K562 (cell line): Measurements from ENCODE around the gene IL1RAPL2. TPM values are rescaled to one million over a fixed set of nuclear protein-coding genes. Genes with fewer than 3 reads are reported as not detected.
"Not testable (repeated sequence)": the region's sequence is repeated elsewhere in the genome, so short reads cannot be mapped to it uniquely, and the experiment has no call there.

Experiments used
- ATAC-seq: fragments of 200-7000 bp; cut with Tn5 transposase; 3 replicates; pipeline ENCODE4 v1.9.1; 2020; ENCODE audit warnings: moderate library complexity
- BruUV-seq: library from RNA; stranded (reverse); fragments of 400-500 nt; replicated peaks from 2 replicates; lab custom pipeline; 2021; lab: Mats Ljungman, UMichigan
- CTCF ChIA-PET: fragments of 300-600 bp; formaldehyde crosslinking; extraction: SDS; loops from one replicate; lab custom pipeline; 2021; ENCODE audit warnings: low intra/inter-chr PET ratio; lab: Yijun Ruan, JAX
- POLR2A ChIA-PET: fragments of 300-600, 350-650 bp; sonication (Branson Sonifier 250); formaldehyde crosslinking; extraction: SDS; loops from one replicate; lab custom pipeline; 2021; ENCODE audit warnings: antibody characterized with exemption, inconsistent platforms; lab: Yijun Ruan, JAX
- DNase-seq, 4 experiments: peaks; one replicate each; pipeline versions ENCODE4 v3.0.0 to v3.0.0-alpha.2; 2011 to 2018; ENCODE audit warnings: low spot score in 3 of 4, mixed read lengths in 3 of 4; ENCODE audit errors: extremely low read depth in 1 of 4
- FAIRE-seq: peaks from 2 replicates; lab custom pipeline; 2011; peaks lifted over from hg19 to GRCh38; lab: Jason Lieb, UNC
- H2AFZ ChIP-seq: 2 replicates; pipeline ENCODE4 v1.6.0; 2011; ENCODE audit warnings: low read depth, low read length, control low read depth, inconsistent platforms
- H3K27ac ChIP-seq: fragments of 200-600 bp; 3 replicates; pipeline ENCODE4 v1.8.0; 2011; ENCODE audit warnings: low read depth, mild to moderate bottlenecking, control low read depth, inconsistent platforms, low read length, moderate library complexity, mixed read lengths; ENCODE audit errors: extremely low read depth
- H3K27me3 ChIP-seq, 2 experiments: fragments of 300-600 bp in 1 of 2; 2 replicates in 1 of 2; 3 replicates in 1 of 2; pipeline versions ENCODE4 v1.6.0 to v1.8.0; 2011; ENCODE audit warnings: inconsistent platforms in 2 of 2, low read length in 2 of 2, mild to moderate bottlenecking in 1 of 2, mixed read lengths in 1 of 2, moderate library complexity in 1 of 2; ENCODE audit not compliant: control insufficient read depth in 2 of 2, insufficient read depth in 2 of 2
- H3K36me3 ChIP-seq: fragments of 300-600 bp; 3 replicates; pipeline ENCODE4 v1.8.0; 2011; ENCODE audit warnings: mild to moderate bottlenecking, low read length, inconsistent platforms; ENCODE audit not compliant: control insufficient read depth, insufficient read depth
- H3K4me1 ChIP-seq, 2 experiments: fragments of 200-600 bp in 1 of 2; replicated peaks in 1 of 2; 2 replicates in 1 of 2; 3 replicates in 1 of 2; pipeline versions ENCODE4 v1.5.1 to v1.8.0; 2011; ENCODE audit warnings: inconsistent platforms in 2 of 2, low read length in 2 of 2, mild to moderate bottlenecking in 1 of 2, mixed read lengths in 1 of 2, moderate library complexity in 1 of 2; ENCODE audit not compliant: control insufficient read depth in 2 of 2, insufficient read depth in 2 of 2
- H3K4me2 ChIP-seq: 2 replicates; pipeline ENCODE4 v1.6.1; 2011; ENCODE audit warnings: low read length, control low read depth, inconsistent platforms, mixed read lengths; ENCODE audit not compliant: insufficient read depth
- H3K4me3 ChIP-seq: fragments of 200-600 bp; sonication (generic), shearing (Covaris generic); 2 replicates; pipeline ENCODE4 v1.5.1; 2016; ENCODE audit warnings: control low read depth, inconsistent platforms
- H3K79me2 ChIP-seq: fragments of 200-600 bp; 3 replicates; pipeline ENCODE4 v1.8.0; 2011; ENCODE audit warnings: low read length, inconsistent platforms; ENCODE audit not compliant: control insufficient read depth, insufficient read depth
- H3K9ac ChIP-seq, 2 experiments: 2 replicates each; pipeline versions ENCODE4 v1.6.0 to v1.6.1; 2011; ENCODE audit warnings: low read depth in 2 of 2, low read length in 2 of 2, control low read depth in 1 of 2, inconsistent platforms in 1 of 2, mild to moderate bottlenecking in 1 of 2, mixed read lengths in 1 of 2; ENCODE audit not compliant: insufficient read depth in 1 of 2
- H3K9me1 ChIP-seq: one replicate; pipeline ENCODE4 v1.6.0; 2011; ENCODE audit warnings: inconsistent platforms, mild to moderate bottlenecking, low read length, moderate library complexity; ENCODE audit not compliant: control insufficient read depth, insufficient read depth
- H3K9me3 ChIP-seq: replicated peaks from 2 replicates; pipeline ENCODE4 v1.5.1; 2011; ENCODE audit warnings: low read depth, low read length, inconsistent platforms; ENCODE audit not compliant: control insufficient read depth, insufficient read depth
- H4K20me1 ChIP-seq: replicated peaks from 2 replicates; pipeline ENCODE4 v1.6.1; 2011; ENCODE audit warnings: low read length, inconsistent platforms, mixed read lengths; ENCODE audit not compliant: control insufficient read depth, insufficient read depth
- ATF1 ChIP-seq, 2 experiments: fragments of 450-650 bp in 1 of 2; IDR thresholded peaks; 2 replicates each; pipeline ENCODE4 v1.6.1; 2016; ENCODE audit warnings: missing compliant biosample characterization in 1 of 2, missing genetic modification characterization in 1 of 2
- BCOR ChIP-seq: fragments of 450-650 bp; IDR thresholded peaks from 2 replicates; pipeline ENCODE4 v1.6.1; 2016
- CHD2 ChIP-seq: IDR thresholded peaks from 2 replicates; pipeline ENCODE4 v1.6.1; 2011; ENCODE audit warnings: low read depth, low read length
- HSF4 ChIP-seq: fragments of 250-450 bp; sonication (Bioruptor Pico); IDR thresholded peaks from 2 replicates; pipeline ENCODE4 v2.1.2; 2022; ENCODE audit warnings: mild to moderate bottlenecking, moderate library complexity, borderline replicate concordance
- RBM22 ChIP-seq: fragments of 200-400 bp; formaldehyde crosslinking; IDR thresholded peaks from 2 replicates; pipeline ENCODE4 v1.6.1; 2018; ENCODE audit warnings: low read length, low read depth; ENCODE audit not compliant: poor library complexity, severe bottlenecking
- XRCC3 ChIP-seq: fragments of 450-650 bp; IDR thresholded peaks from 2 replicates; pipeline ENCODE4 v1.6.1; 2017; ENCODE audit warnings: mild to moderate bottlenecking, moderate library complexity
- ZNF583 ChIP-seq: fragments of 250-450 bp; sonication (Bioruptor Pico); IDR thresholded peaks from 2 replicates; pipeline ENCODE4 v1.4.0; 2020
- ZSCAN32 ChIP-seq: fragments of 450-650 bp; formaldehyde crosslinking; IDR thresholded peaks from 2 replicates; pipeline ENCODE4 v1.4.0; 2020; ENCODE audit warnings: mild to moderate bottlenecking, moderate library complexity
- WGBS: fragments of 100-300 bp; shearing (Covaris generic); methylation state at CpG from one replicate; pipeline ENCODE4 v1.1.6; 2016; ENCODE audit warnings: low coverage, mixed read lengths; ENCODE audit not compliant: insufficient coverage; ENCODE audit errors: missing lambda C conversion rate; 5-methylcytosine and 5-hydroxymethylcytosine counted together
- in situ Hi-C: fragments of 300-500 bp; cut with MboI; formaldehyde crosslinking; loops from 4 replicates; pipeline ENCODE4 v1.15.0; 2018; ENCODE audit warnings: inconsistent platforms, mixed read lengths
- intact Hi-C: fragments of 100-400 bp; cut with micrococcal nuclease; formaldehyde crosslinking; loops from 2 replicates; pipeline ENCODE4 v1.14.2; 2022
- polyA plus RNA-seq, 8 experiments: library from polyadenylated mRNA; depleted of rRNA in 4 of 8; stranded (reverse) in 5 of 8; unstranded in 3 of 8; fragments of >200 nt; fragmentation: Nextera tagmentation in 2 of 8; fragmentation: Illumina TruSeq in 1 of 8; extraction: Ambion mirVana in 2 of 8; extraction: Trizol in 1 of 8; gene quantifications; 2 replicates each; pipeline versions ENCODE4 v1.2.1 to v1.2.3, GENCODE V29; 2011 to 2014; ENCODE audit warnings: inconsistent platforms in 1 of 8, missing spikeins in 1 of 8
- total RNA-seq, 7 experiments: library from RNA; depleted of rRNA in 6 of 7; stranded (reverse); fragments of >200 nt in 6 of 7; fragmentation: Illumina TruSeq in 2 of 7; extraction: Trizol in 2 of 7; gene quantifications; 2 replicates each; pipeline versions ENCODE4 v1.2.1 to v1.2.3, GENCODE V29; 2011 to 2021; ENCODE audit warnings: low replicate concordance in 1 of 7
- TF ChIP-seq, protein P1 (sequence below): sonication (generic); formaldehyde crosslinking; IDR thresholded peaks from 2 replicates; pipeline ENCODE4 v1.8.1; 2023; ENCODE audit warnings: missing genetic modification reagents, mild to moderate bottlenecking, borderline replicate concordance

Gene IL1RAPL2
- total and polyA plus RNA-seq, 9 of the 15 experiments (the other 6 are each of a cell fraction or from before 2014, with no cell fraction given): not detected

DNA sequence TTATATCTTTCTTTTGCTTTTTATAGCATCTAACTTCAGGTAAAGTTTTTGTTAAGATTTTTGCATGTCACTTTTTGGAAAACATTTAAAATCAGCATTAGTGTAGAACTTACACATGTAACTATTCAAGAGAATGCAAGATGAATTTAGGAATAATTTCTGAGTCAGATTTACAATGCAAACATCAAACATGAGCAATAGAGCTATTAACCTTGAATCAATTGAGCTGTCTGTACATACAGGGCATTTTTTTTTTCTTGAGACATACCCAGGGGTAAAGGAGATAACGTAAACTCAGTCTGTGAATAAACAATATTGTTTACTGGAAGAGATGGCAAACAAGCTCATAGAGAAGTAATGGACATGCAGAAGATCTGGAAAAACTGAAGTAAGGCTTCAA lies 311.5 kb downstream of the IL1RAPL2 start (continued):
- TF ChIP-seq, protein P1, sequence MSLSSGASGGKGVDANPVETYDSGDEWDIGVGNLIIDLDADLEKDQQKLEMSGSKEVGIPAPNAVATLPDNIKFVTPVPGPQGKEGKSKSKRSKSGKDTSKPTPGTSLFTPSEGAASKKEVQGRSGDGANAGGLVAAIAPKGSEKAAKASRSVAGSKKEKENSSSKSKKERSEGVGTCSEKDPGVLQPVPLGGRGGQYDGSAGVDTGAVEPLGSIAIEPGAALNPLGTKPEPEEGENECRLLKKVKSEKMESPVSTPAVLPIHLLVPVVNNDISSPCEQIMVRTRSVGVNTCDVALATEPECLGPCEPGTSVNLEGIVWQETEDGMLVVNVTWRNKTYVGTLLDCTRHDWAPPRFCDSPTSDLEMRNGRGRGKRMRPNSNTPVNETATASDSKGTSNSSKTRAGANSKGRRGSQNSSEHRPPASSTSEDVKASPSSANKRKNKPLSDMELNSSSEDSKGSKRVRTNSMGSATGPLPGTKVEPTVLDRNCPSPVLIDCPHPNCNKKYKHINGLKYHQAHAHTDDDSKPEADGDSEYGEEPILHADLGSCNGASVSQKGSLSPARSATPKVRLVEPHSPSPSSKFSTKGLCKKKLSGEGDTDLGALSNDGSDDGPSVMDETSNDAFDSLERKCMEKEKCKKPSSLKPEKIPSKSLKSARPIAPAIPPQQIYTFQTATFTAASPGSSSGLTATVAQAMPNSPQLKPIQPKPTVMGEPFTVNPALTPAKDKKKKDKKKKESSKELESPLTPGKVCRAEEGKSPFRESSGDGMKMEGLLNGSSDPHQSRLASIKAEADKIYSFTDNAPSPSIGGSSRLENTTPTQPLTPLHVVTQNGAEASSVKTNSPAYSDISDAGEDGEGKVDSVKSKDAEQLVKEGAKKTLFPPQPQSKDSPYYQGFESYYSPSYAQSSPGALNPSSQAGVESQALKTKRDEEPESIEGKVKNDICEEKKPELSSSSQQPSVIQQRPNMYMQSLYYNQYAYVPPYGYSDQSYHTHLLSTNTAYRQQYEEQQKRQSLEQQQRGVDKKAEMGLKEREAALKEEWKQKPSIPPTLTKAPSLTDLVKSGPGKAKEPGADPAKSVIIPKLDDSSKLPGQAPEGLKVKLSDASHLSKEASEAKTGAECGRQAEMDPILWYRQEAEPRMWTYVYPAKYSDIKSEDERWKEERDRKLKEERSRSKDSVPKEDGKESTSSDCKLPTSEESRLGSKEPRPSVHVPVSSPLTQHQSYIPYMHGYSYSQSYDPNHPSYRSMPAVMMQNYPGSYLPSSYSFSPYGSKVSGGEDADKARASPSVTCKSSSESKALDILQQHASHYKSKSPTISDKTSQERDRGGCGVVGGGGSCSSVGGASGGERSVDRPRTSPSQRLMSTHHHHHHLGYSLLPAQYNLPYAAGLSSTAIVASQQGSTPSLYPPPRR (CRISPR knock-in tag): no peak
- no peak for TF ChIP-seq ATF1 (CRISPR knock-in tag; IDR thresholded peaks at IDR 0.05)
- no peak for TF ChIP-seq ATF1 (tag; IDR thresholded peaks at IDR 0.05)
- TF ChIP-seq XRCC3: no peak
- TF ChIP-seq, all 486 proteins: peak for 0

DNA sequence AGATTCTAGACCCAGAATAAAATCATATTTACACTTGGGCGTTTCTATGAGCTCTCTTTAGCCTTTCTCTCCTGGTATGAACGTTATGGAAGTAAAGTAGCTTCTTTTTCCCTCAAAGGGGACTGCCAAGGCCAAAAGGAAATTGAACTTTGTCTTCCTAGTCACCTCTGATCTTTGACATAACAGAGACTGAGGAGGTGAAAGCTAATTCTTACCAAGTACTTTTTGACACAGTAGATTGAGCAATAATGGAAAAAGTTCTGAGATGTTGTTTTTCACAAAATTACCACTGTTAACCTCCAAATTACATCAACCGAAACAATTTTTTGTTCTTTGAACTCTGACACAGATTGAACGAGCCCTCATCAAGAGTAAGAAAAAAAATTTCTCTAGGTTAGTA lies 336.1 kb downstream of the IL1RAPL2 start:
- Histone ChIP-seq H3K9me3 (no peaks in the 10 kb centered on the region), H2AFZ (no peak overlapping the region), H3K9ac (no peak overlapping the region), H3K27me3 (no peaks in the 10 kb centered on the region), H4K20me1 (no peaks in the 10 kb centered on the region), H3K4me1 (no peaks in the 10 kb centered on the region), H3K4me2 (no peak overlapping the region)
- no TSS peak for BruUV-seq
- CTCF ChIA-PET: no interaction called here
- 0% methylated on average over 4 of the region's 4 CpGs for WGBS
- ATAC-seq (no peak), DNase-seq (no peak), FAIRE-seq (no peak)
- intact Hi-C loops: no loop called here
- POLR2A ChIA-PET: no interaction called here
- TF ChIP-seq ZNF583 (CRISPR knock-in tag): no peak
- TF ChIP-seq BCOR: no peak
- TF ChIP-seq ZSCAN32 (CRISPR knock-in tag): no peak
- TF ChIP-seq CHD2: no peak
- TF ChIP-seq RBM22: no peak
- TF ChIP-seq HSF4 (CRISPR knock-in tag): no peak
- TF ChIP-seq, all 486 proteins: peak for 0
- H3K79me2 ChIP-seq: no peaks in the 10 kb centered on the region
- H3K9me1 ChIP-seq: no peaks in the 10 kb centered on the region
- H3K4me3 ChIP-seq: no peak overlapping the region
- no peak overlapping the region for H3K27ac ChIP-seq
- in situ Hi-C loops: no loop called here
- H3K36me3 ChIP-seq: no peaks in the 10 kb centered on the region

DNA sequence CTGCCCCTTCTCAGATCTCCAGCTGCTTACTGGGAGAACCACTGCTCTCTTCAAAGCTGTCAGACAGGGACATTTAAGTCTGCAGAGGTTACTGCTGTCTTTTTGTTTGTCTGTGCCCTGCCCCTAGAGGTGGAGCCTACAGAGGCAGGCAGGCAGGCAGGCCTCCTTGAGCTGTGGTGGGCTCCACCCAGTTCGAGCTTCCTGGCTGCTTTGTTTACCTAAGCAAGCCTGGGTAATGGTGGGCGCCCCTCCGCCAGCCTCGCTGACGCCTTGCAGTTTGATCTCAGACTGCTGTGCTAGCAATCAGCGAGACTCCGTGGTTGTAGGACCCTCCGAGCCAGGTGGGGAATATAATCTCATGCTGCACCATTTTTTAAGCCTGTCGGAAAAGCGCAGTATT lies 343.7 kb downstream of the IL1RAPL2 start:
- intact Hi-C loops, H3K27me3 ChIP-seq, DNase-seq, ATAC-seq, H4K20me1 ChIP-seq, POLR2A ChIA-PET, in situ Hi-C loops, H3K4me3 ChIP-seq, H2AFZ ChIP-seq, BruUV-seq, H3K4me1 ChIP-seq, H3K79me2 ChIP-seq, CTCF ChIA-PET, FAIRE-seq, H3K9me3 ChIP-seq, H3K36me3 ChIP-seq, H3K9me1 ChIP-seq, H3K27ac ChIP-seq, H3K4me2 ChIP-seq, H3K9ac ChIP-seq: not testable (repeated sequence)
- WGBS: 0% methylated on average over 2 of the region's 10 CpGs
